ENCODE measurements around the gene M1AP. TPM values are rescaled to one million over a fixed set of nuclear protein-coding genes. Genes with fewer than 3 reads are reported as not detected.

M1AP gene
- total and polyA plus RNA-seq, 9 of the 15 experiments (the other 6 are each of a cell fraction or from before 2014, with no cell fraction given): 0.06 to 0.33 (median 0.11) TPM; not detected in 4

DNA sequence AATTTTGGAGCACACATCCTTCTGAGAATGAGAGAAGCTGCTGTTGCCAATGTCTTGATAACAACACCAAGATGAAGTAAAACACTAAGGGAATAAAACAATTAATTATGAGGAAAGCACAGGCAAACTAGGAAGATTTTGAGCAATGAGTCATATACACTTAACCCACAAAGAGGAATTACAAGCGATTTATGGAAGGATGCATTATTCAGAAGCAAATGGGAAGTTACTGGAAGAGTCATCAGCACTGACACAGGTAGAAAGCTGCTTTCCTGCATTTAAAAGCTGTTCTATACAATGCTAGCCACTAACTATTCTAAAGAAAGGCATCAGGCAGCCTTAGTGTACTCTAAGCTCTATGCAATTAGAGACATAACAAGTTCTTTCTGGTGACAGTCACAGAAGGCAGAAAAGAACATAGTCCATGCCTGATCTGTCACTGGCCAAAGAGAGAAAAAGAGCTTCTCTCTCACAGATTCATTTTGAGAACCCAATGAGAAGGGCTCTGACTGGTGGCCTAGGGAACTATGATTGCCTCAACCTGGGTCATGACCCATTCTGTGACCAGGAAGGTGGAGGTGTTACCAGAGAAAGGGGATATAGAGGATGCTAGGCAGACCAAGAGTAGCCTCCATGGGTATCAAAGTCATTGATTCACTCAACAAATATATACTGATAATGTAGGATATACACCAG, 45.4 kb downstream of the M1AP start:
- Histone ChIP-seq H3K4me1 (replicated peaks in 1 of 2; ENCODE audit: control insufficient read depth in 2 of 2, insufficient read depth in 2 of 2, low read length in 2 of 2) (peaks cover 0 to 6% of the 10 kb centered on the region in 2 experiments; a peak in 4 of 5 replicates), H3K9me3 (replicated peaks; ENCODE audit: control insufficient read depth, insufficient read depth, low read depth, low read length) (no peaks in the 10 kb centered on the region), H3K4me2 (ENCODE audit: insufficient read depth, low read length) (no peak overlapping the region), H3K79me2 (ENCODE audit: control insufficient read depth, insufficient read depth, low read length) (no peaks in the 10 kb centered on the region), H3K36me3 (ENCODE audit: control insufficient read depth, insufficient read depth, low read length) (no peaks in the 10 kb centered on the region), H4K20me1 (replicated peaks; ENCODE audit: control insufficient read depth, insufficient read depth, low read length) (no peaks in the 10 kb centered on the region), H3K9ac (ENCODE audit: insufficient read depth in 1 of 2, low read depth in 2 of 2, low read length in 2 of 2) (no peak overlapping the region), H3K9me1 (ENCODE audit: control insufficient read depth, insufficient read depth, low read length) (no peaks in the 10 kb centered on the region), H3K27me3 (ENCODE audit: control insufficient read depth in 2 of 2, insufficient read depth in 2 of 2, low read length in 2 of 2) (no peaks in the 10 kb centered on the region), H3K27ac (ENCODE audit: extremely low read depth, low read depth, low read length) (no peak overlapping the region), H2AFZ (ENCODE audit: low read depth, low read length) (no peak overlapping the region; the same call in 1 of the 2 replicates), H3K4me3 (no peak overlapping the region)
- no peak for DNase-seq (ENCODE audit: extremely low read depth in 1 of 4, low spot score in 3 of 4)
- CTCF ChIA-PET (ENCODE audit: low intra/inter-chr PET ratio): no interaction called here
- ATAC-seq: no peak
- 6% methylated on average over 1 of the region's 1 CpG for WGBS (ENCODE audit: insufficient coverage, low coverage, missing lambda C conversion rate)
- FAIRE-seq: no peak
- POLR2A ChIA-PET: interaction anchor here (0.6 to 1.2 kb wide), 5 partner anchors 12 to 93 kb away, joined by 3 read pairs; no protein-coding TSS in a partner anchor
- intact Hi-C loops (cut with micrococcal nuclease): no loop called here
- no TSS peak for BruUV-seq (replicated peaks)
- in situ Hi-C loops (cut with MboI): no loop called here
- TF ChIP-seq, protein P1, sequence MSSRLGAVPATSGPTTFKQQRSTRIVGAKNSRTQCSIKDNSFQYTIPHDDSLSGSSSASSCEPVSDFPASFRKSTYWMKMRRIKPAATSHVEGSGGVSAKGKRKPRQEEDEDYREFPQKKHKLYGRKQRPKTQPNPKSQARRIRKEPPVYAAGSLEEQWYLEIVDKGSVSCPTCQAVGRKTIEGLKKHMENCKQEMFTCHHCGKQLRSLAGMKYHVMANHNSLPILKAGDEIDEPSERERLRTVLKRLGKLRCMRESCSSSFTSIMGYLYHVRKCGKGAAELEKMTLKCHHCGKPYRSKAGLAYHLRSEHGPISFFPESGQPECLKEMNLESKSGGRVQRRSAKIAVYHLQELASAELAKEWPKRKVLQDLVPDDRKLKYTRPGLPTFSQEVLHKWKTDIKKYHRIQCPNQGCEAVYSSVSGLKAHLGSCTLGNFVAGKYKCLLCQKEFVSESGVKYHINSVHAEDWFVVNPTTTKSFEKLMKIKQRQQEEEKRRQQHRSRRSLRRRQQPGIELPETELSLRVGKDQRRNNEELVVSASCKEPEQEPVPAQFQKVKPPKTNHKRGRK (tag; IDR thresholded peaks at IDR 0.05): no peak
- TF ChIP-seq, protein P2, sequence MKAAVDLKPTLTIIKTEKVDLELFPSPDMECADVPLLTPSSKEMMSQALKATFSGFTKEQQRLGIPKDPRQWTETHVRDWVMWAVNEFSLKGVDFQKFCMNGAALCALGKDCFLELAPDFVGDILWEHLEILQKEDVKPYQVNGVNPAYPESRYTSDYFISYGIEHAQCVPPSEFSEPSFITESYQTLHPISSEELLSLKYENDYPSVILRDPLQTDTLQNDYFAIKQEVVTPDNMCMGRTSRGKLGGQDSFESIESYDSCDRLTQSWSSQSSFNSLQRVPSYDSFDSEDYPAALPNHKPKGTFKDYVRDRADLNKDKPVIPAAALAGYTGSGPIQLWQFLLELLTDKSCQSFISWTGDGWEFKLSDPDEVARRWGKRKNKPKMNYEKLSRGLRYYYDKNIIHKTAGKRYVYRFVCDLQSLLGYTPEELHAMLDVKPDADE (conservative IDR thresholded peaks at IDR 0.05; ENCODE audit: control insufficient read depth, low read depth, low read length): no peak
- no peak for TF ChIP-seq SMARCC2 (IDR thresholded peaks at IDR 0.05; ENCODE audit: low read depth)
- no peak for TF ChIP-seq SETDB1 (IDR thresholded peaks at IDR 0.05; ENCODE audit: low read length)
- TF ChIP-seq, protein P3, sequence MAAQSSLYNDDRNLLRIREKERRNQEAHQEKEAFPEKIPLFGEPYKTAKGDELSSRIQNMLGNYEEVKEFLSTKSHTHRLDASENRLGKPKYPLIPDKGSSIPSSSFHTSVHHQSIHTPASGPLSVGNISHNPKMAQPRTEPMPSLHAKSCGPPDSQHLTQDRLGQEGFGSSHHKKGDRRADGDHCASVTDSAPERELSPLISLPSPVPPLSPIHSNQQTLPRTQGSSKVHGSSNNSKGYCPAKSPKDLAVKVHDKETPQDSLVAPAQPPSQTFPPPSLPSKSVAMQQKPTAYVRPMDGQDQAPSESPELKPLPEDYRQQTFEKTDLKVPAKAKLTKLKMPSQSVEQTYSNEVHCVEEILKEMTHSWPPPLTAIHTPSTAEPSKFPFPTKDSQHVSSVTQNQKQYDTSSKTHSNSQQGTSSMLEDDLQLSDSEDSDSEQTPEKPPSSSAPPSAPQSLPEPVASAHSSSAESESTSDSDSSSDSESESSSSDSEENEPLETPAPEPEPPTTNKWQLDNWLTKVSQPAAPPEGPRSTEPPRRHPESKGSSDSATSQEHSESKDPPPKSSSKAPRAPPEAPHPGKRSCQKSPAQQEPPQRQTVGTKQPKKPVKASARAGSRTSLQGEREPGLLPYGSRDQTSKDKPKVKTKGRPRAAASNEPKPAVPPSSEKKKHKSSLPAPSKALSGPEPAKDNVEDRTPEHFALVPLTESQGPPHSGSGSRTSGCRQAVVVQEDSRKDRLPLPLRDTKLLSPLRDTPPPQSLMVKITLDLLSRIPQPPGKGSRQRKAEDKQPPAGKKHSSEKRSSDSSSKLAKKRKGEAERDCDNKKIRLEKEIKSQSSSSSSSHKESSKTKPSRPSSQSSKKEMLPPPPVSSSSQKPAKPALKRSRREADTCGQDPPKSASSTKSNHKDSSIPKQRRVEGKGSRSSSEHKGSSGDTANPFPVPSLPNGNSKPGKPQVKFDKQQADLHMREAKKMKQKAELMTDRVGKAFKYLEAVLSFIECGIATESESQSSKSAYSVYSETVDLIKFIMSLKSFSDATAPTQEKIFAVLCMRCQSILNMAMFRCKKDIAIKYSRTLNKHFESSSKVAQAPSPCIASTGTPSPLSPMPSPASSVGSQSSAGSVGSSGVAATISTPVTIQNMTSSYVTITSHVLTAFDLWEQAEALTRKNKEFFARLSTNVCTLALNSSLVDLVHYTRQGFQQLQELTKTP (IDR thresholded peaks at IDR 0.05; ENCODE audit: low read depth in 1 of 2, partially characterized antibody in 2 of 2): no peak
- TF ChIP-seq, protein P4, sequence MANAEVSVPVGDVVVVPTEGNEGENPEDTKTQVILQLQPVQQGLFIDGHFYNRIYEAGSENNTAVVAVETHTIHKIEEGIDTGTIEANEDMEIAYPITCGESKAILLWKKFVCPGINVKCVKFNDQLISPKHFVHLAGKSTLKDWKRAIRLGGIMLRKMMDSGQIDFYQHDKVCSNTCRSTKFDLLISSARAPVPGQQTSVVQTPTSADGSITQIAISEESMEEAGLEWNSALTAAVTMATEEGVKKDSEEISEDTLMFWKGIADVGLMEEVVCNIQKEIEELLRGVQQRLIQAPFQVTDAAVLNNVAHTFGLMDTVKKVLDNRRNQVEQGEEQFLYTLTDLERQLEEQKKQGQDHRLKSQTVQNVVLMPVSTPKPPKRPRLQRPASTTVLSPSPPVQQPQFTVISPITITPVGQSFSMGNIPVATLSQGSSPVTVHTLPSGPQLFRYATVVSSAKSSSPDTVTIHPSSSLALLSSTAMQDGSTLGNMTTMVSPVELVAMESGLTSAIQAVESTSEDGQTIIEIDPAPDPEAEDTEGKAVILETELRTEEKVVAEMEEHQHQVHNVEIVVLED (CRISPR knock-in tag; IDR thresholded peaks at IDR 0.05): no peak
- no peak for TF ChIP-seq ZNF121 (CRISPR knock-in tag; conservative IDR thresholded peaks at IDR 0.05)
- no peak for TF ChIP-seq ZNF830 (CRISPR knock-in tag; IDR thresholded peaks at IDR 0.05)
- TF ChIP-seq ZNF408 (CRISPR knock-in tag; IDR thresholded peaks at IDR 0.05; ENCODE audit: low read depth): no peak
- TF ChIP-seq CC2D1A (IDR thresholded peaks at IDR 0.05): no peak
- no peak for TF ChIP-seq IFI16 (CRISPR knock-in tag; IDR thresholded peaks at IDR 0.05)
- TF ChIP-seq, protein P5, sequence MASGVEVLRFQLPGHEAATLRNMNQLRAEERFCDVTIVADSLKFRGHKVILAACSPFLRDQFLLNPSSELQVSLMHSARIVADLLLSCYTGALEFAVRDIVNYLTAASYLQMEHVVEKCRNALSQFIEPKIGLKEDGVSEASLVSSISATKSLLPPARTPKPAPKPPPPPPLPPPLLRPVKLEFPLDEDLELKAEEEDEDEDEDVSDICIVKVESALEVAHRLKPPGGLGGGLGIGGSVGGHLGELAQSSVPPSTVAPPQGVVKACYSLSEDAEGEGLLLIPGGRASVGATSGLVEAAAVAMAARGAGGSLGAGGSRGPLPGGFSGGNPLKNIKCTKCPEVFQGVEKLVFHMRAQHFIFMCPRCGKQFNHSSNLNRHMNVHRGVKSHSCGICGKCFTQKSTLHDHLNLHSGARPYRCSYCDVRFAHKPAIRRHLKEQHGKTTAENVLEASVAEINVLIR (CRISPR knock-in tag; IDR thresholded peaks at IDR 0.05): no peak
